ENCODE data around the gene ADGRD2. TPM values are rescaled to one million over a fixed set of nuclear protein-coding genes. Genes with fewer than 3 reads are reported as not detected.

The ADGRD2 gene
- polyA plus RNA-seq, 1 donor (not counting 4 experiments of a cell fraction or from before 2014, with no cell fraction given) = not detected

GRCh38 chr9:124487260-124488182, 37.3 kb downstream of the ADGRD2 start:
- Histone ChIP-seq H3K9me3 (ENCODE audit: control insufficient read depth, low read depth, low read length) (no peaks in the 10 kb centered on the region), H3K79me2 (ENCODE audit: control insufficient read depth, insufficient read depth, low read length) (no peaks in the 10 kb centered on the region), H3K4me2 (ENCODE audit: control insufficient read depth, extremely low read depth, insufficient read depth, low read depth, low read length) (no peak overlapping the region), H3K36me3 (ENCODE audit: control insufficient read depth in 2 of 2, extremely low read depth in 1 of 2, insufficient read depth in 2 of 2, low read length in 2 of 2) (no peaks in the 10 kb centered on the region), H3K4me3 (ENCODE audit: control insufficient read depth in 2 of 3, extremely low read depth in 1 of 3, insufficient read depth in 2 of 3, low read depth in 1 of 3, low read length in 3 of 3) (no peak overlapping the region), H3K27ac (ENCODE audit: control insufficient read depth, insufficient read depth, low read length) (no peak overlapping the region), H3K9ac (ENCODE audit: control insufficient read depth, extremely low read depth, insufficient read depth, low read length) (no peak overlapping the region), H3K4me1 (ENCODE audit: control insufficient read depth, extremely low read depth, insufficient read depth, low read length) (no peaks in the 10 kb centered on the region), H4K20me1 (ENCODE audit: control insufficient read depth, extremely low read depth, insufficient read depth, low read length) (no peaks in the 10 kb centered on the region), H3K9me1 (ENCODE audit: control insufficient read depth, extremely low read depth, insufficient read depth, low read length) (no peaks in the 10 kb centered on the region), H2AFZ (ENCODE audit: control insufficient read depth, low read length) (no peak overlapping the region), H3K27me3 (ENCODE audit: control insufficient read depth, extremely low read depth, insufficient read depth, low read length) (peaks cover 39% of the 10 kb centered on the region)
- no peak for DNase-seq (ENCODE audit: low read depth, low spot score)
- TF ChIP-seq EZH2 (IDR thresholded peaks at IDR 0.05; ENCODE audit: low read length) (no peak), CTCF (optimal IDR thresholded peaks at IDR 0.05 in 1 of 3, IDR thresholded peaks at IDR 0.05 in 1 of 3, conservative IDR thresholded peaks at IDR 0.05 in 1 of 3; ENCODE audit: extremely low read depth in 1 of 3, insufficient read depth in 2 of 3, low read length in 3 of 3) (no peak)
- FAIRE-seq = no peak
- dilution Hi-C loops (cut with MboI; ENCODE audit: extremely low pct_ligation_motif_present, low sequenced_read_pairs) = no loop called here

DNA sequence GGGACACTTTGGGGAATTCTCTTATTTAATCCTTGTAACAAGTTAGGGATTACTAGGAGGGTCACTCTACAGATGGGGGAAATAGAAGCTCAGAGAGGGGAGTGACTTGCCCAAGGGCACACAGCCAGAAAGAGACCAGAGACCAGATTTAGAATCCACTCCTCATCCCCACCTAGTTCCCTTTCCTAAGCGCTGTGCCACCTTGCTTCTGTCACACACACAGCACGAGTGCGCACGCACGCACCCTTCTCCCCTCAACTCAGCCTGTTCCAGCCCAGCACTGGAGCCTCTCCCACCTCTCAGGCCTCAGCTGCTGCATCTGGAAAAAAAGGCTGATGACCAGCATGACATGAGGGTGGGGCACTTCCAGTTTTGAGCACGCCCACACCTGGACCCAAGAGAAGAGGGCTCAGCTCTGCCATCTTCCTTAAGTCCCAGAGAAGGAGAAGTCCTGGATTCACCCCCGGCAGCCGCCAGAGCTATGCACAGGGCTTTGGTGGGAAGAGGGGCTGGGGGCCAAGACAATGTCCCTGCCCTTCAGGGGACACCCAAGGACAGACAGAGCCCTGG, 38.5 kb downstream of the ADGRD2 start:
- no peaks in the 10 kb centered on the region for H4K20me1 ChIP-seq (ENCODE audit: control insufficient read depth, extremely low read depth, insufficient read depth, low read length)
- dilution Hi-C loops (cut with MboI; ENCODE audit: extremely low pct_ligation_motif_present, low sequenced_read_pairs) = no loop called here
- no peak for FAIRE-seq
- H3K9ac ChIP-seq (ENCODE audit: control insufficient read depth, extremely low read depth, insufficient read depth, low read length) = no peak overlapping the region
- no peak for TF ChIP-seq CTCF (optimal IDR thresholded peaks at IDR 0.05 in 1 of 3, IDR thresholded peaks at IDR 0.05 in 1 of 3, conservative IDR thresholded peaks at IDR 0.05 in 1 of 3; ENCODE audit: extremely low read depth in 1 of 3, insufficient read depth in 2 of 3, low read length in 3 of 3)
- no peak for TF ChIP-seq EZH2 (IDR thresholded peaks at IDR 0.05; ENCODE audit: low read length)
- no peak overlapping the region for H2AFZ ChIP-seq (ENCODE audit: control insufficient read depth, low read length)
- no peak overlapping the region for H3K4me2 ChIP-seq (ENCODE audit: control insufficient read depth, extremely low read depth, insufficient read depth, low read depth, low read length)
- peaks cover 36% of the 10 kb centered on the region for H3K27me3 ChIP-seq (ENCODE audit: control insufficient read depth, extremely low read depth, insufficient read depth, low read length)
- no peaks in the 10 kb centered on the region for H3K79me2 ChIP-seq (ENCODE audit: control insufficient read depth, insufficient read depth, low read length)
- H3K9me1 ChIP-seq (ENCODE audit: control insufficient read depth, extremely low read depth, insufficient read depth, low read length) = no peaks in the 10 kb centered on the region
- DNase-seq (ENCODE audit: low read depth, low spot score) = no peak
- H3K36me3 ChIP-seq (ENCODE audit: control insufficient read depth in 2 of 2, extremely low read depth in 1 of 2, insufficient read depth in 2 of 2, low read length in 2 of 2) = no peaks in the 10 kb centered on the region
- no peaks in the 10 kb centered on the region for H3K9me3 ChIP-seq (ENCODE audit: control insufficient read depth, low read depth, low read length)
- no peak overlapping the region for H3K4me3 ChIP-seq (ENCODE audit: control insufficient read depth in 2 of 3, extremely low read depth in 1 of 3, insufficient read depth in 2 of 3, low read depth in 1 of 3, low read length in 3 of 3)
- no peaks in the 10 kb centered on the region for H3K4me1 ChIP-seq (ENCODE audit: control insufficient read depth, extremely low read depth, insufficient read depth, low read length)
- no peak overlapping the region for H3K27ac ChIP-seq (ENCODE audit: control insufficient read depth, insufficient read depth, low read length)

All from keratinocyte (primary cell).